HUES48 (cell line): ENCODE results near the gene UGT1A10.
"Not testable (repeated sequence)": the region's sequence is repeated elsewhere in the genome, so short reads cannot be mapped to it uniquely, and the experiment has no call there.

Experiments
- H3K27ac ChIP-seq: one replicate; pipeline ENCODE4 v1.7.0; 2013; ENCODE audit warnings: low read depth, low read length, inconsistent platforms
- H3K27me3 ChIP-seq: 2 replicates; pipeline ENCODE4 v1.6.1; 2013; ENCODE audit warnings: mild to moderate bottlenecking, low read length; ENCODE audit not compliant: control insufficient read depth, insufficient read depth
- H3K36me3 ChIP-seq: 2 replicates; pipeline ENCODE4 v1.6.1; 2013; ENCODE audit warnings: low read length; ENCODE audit not compliant: control insufficient read depth, insufficient read depth
- H3K4me1 ChIP-seq: 2 replicates; pipeline ENCODE4 v1.6.1; 2013; ENCODE audit warnings: mild to moderate bottlenecking, low read length; ENCODE audit not compliant: control insufficient read depth, insufficient read depth
- H3K4me3 ChIP-seq: 2 replicates; pipeline ENCODE4 v1.5.1; 2013; ENCODE audit warnings: mild to moderate bottlenecking, low read depth, low read length
- H3K9ac ChIP-seq: 2 replicates; pipeline ENCODE4 v1.6.1; 2013; ENCODE audit warnings: mild to moderate bottlenecking, low read depth, low read length, moderate library complexity
- H3K9me3 ChIP-seq: 2 replicates; pipeline ENCODE4 v1.6.1; 2013; ENCODE audit warnings: low read length; ENCODE audit not compliant: control insufficient read depth, insufficient read depth

Gene UGT1A10

GRCh38 chr2:233655043-233655442 lies 18.8 kb downstream of the UGT1A10 start:
- Histone ChIP-seq H3K9me3 (no peaks in the 10 kb centered on the region), H3K36me3 (no peaks in the 10 kb centered on the region), H3K27me3 (no peaks in the 10 kb centered on the region), H3K4me3 (no peak overlapping the region), H3K27ac (no peak overlapping the region), H3K4me1 (no peaks in the 10 kb centered on the region), H3K9ac (no peak overlapping the region)

GRCh38 chr2:233655943-233656342 lies 19.7 kb downstream of the UGT1A10 start:
- not testable (repeated sequence) for H3K4me1 ChIP-seq, H3K27ac ChIP-seq, H3K27me3 ChIP-seq, H3K9me3 ChIP-seq, H3K9ac ChIP-seq, H3K36me3 ChIP-seq, H3K4me3 ChIP-seq

GRCh38 chr2:233656443-233656842 lies 20.2 kb downstream of the UGT1A10 start:
- H3K9me3 ChIP-seq: no peaks in the 10 kb centered on the region
- no peaks in the 10 kb centered on the region for H3K27me3 ChIP-seq
- no peaks in the 10 kb centered on the region for H3K4me1 ChIP-seq
- no peak overlapping the region for H3K9ac ChIP-seq
- no peak overlapping the region for H3K27ac ChIP-seq
- no peak overlapping the region for H3K4me3 ChIP-seq
- H3K36me3 ChIP-seq: no peaks in the 10 kb centered on the region

GRCh38 chr2:233658610-233659009 lies 22.4 kb downstream of the UGT1A10 start:
- H3K4me3 ChIP-seq: no peak overlapping the region
- no peaks in the 10 kb centered on the region for H3K27me3 ChIP-seq
- no peak overlapping the region for H3K9ac ChIP-seq
- H3K27ac ChIP-seq: no peak overlapping the region
- H3K4me1 ChIP-seq: no peaks in the 10 kb centered on the region
- H3K9me3 ChIP-seq: no peaks in the 10 kb centered on the region
- H3K36me3 ChIP-seq: no peaks in the 10 kb centered on the region

- no peaks in the 10 kb centered on the region for H3K27me3 ChIP-seq
- no peaks in the 10 kb centered on the region for H3K36me3 ChIP-seq
- no peak overlapping the region for H3K9ac ChIP-seq
- H3K9me3 ChIP-seq: peaks cover 3% of the 10 kb centered on the region; the same call in 1 of the 2 replicates
- no peak overlapping the region for H3K4me3 ChIP-seq
- H3K27ac ChIP-seq: no peak overlapping the region
- H3K4me1 ChIP-seq: no peaks in the 10 kb centered on the region
These were observed 27.7 kb downstream of the UGT1A10 start for GRCh38 chr2:233663911-233664310.

- Histone ChIP-seq H3K27ac (no peak overlapping the region), H3K4me3 (no peak overlapping the region), H3K9me3 (peaks cover 3% of the 10 kb centered on the region; the same call in 1 of the 2 replicates), H3K9ac (no peak overlapping the region), H3K27me3 (no peaks in the 10 kb centered on the region), H3K36me3 (no peaks in the 10 kb centered on the region), H3K4me1 (no peaks in the 10 kb centered on the region)
These were observed 32.5 kb downstream of the UGT1A10 start for GRCh38 chr2:233668605-233669260.

- H3K36me3 ChIP-seq: no peaks in the 10 kb centered on the region
- H3K9me3 ChIP-seq: no peaks in the 10 kb centered on the region
- no peaks in the 10 kb centered on the region for H3K27me3 ChIP-seq
- H3K27ac ChIP-seq: no peak within 1 kb of the TSS
- no peak within 1 kb of the TSS for H3K4me3 ChIP-seq
- H3K4me1 ChIP-seq: no peaks in the 10 kb centered on the region
- H3K9ac ChIP-seq: no peak within 1 kb of the TSS
These were observed 35.3 kb downstream of the UGT1A10 start, which contains the start of gene UGT1A9 for GRCh38 chr2:233671290-233672161. Gene UGT1A9 (plus strand): TSS chr2:233671898. CDS start chr2:233671935, 37 bp downstream.

- Histone ChIP-seq H3K4me1 (no peaks in the 10 kb centered on the region), H3K4me3 (no peak overlapping the region)
These were observed 36.6 kb downstream of the UGT1A10 start for GRCh38 chr2:233672886-233673285.

GRCh38 chr2:233673896-233674295 lies 37.6 kb downstream of the UGT1A10 start:
- Histone ChIP-seq H3K4me3 (no peak overlapping the region), H3K27me3 (no peaks in the 10 kb centered on the region), H3K9ac (no peak overlapping the region), H3K9me3 (no peaks in the 10 kb centered on the region), H3K36me3 (no peaks in the 10 kb centered on the region), H3K4me1 (no peaks in the 10 kb centered on the region), H3K27ac (no peak overlapping the region)

More at GRCh38 chr2:233672886-233673285, 36.6 kb downstream of the UGT1A10 start:
- H3K27ac ChIP-seq: no peak overlapping the region
- no peak overlapping the region for H3K9ac ChIP-seq
- no peaks in the 10 kb centered on the region for H3K36me3 ChIP-seq
- H3K27me3 ChIP-seq: no peaks in the 10 kb centered on the region
- no peaks in the 10 kb centered on the region for H3K9me3 ChIP-seq

GRCh38 chr2:233674314-233674713 lies 38.1 kb downstream of the UGT1A10 start:
- H3K9ac ChIP-seq: no peak overlapping the region
- no peaks in the 10 kb centered on the region for H3K9me3 ChIP-seq
- no peaks in the 10 kb centered on the region for H3K4me1 ChIP-seq
- no peaks in the 10 kb centered on the region for H3K27me3 ChIP-seq
- H3K36me3 ChIP-seq: no peaks in the 10 kb centered on the region
- no peak overlapping the region for H3K27ac ChIP-seq
- H3K4me3 ChIP-seq: no peak overlapping the region

GRCh38 chr2:233674995-233675394 lies 38.7 kb downstream of the UGT1A10 start:
- no peak overlapping the region for H3K27ac ChIP-seq
- no peaks in the 10 kb centered on the region for H3K9me3 ChIP-seq
- no peaks in the 10 kb centered on the region for H3K27me3 ChIP-seq
- no peak overlapping the region for H3K9ac ChIP-seq
- no peaks in the 10 kb centered on the region for H3K4me1 ChIP-seq
- no peaks in the 10 kb centered on the region for H3K36me3 ChIP-seq
- no peak overlapping the region for H3K4me3 ChIP-seq
